GM12878 (cell line): ENCODE data around the gene NCKIPSD. TPM values are rescaled to one million over a fixed set of nuclear protein-coding genes. Genes with fewer than 3 reads are reported as not detected.

Experiments
- ATAC-seq: fragments of 200-7000 bp; cut with Tn5 transposase; 3 replicates; pipeline ENCODE4 v1.9.1; 2020; ENCODE audit warnings: mild to moderate bottlenecking, moderate library complexity
- BruUV-seq: library from RNA; stranded (reverse); fragments of 400-500 nt; replicated peaks from 2 replicates; lab custom pipeline; 2021; lab: Mats Ljungman, UMichigan
- CTCF ChIA-PET: fragments of 300-600 bp; sonication (Branson Sonifier 250); formaldehyde crosslinking; extraction: SDS; loops from one replicate; lab custom pipeline; 2021; ENCODE audit warnings: inconsistent platforms; lab: Yijun Ruan, JAX
- POLR2A ChIA-PET: fragments of 350-600 bp; formaldehyde crosslinking; extraction: SDS; loops from one replicate; lab custom pipeline; 2021; ENCODE audit warnings: inconsistent platforms; lab: Charles Lee
- RAD21 ChIA-PET: fragments of 300-600 bp; sonication (Branson Sonifier 250); formaldehyde crosslinking; loops from one replicate; lab custom pipeline; 2023; ENCODE audit warnings: antibody characterized with exemption; ENCODE audit not compliant: unreplicated experiment; lab: Charles Lee
- SMC1A ChIA-PET: fragments of 300-600 bp; sonication (Branson Sonifier 250); formaldehyde crosslinking; loops from one replicate; lab custom pipeline; 2023; ENCODE audit not compliant: unreplicated experiment, uncharacterized antibody; lab: Charles Lee
- DNase-seq: peaks from one replicate; pipeline ENCODE4 v3.0.0-alpha.2; 2011; ENCODE audit warnings: low read depth, low spot score
- FAIRE-seq: peaks from 3 replicates; lab custom pipeline; 2011; peaks lifted over from hg19 to GRCh38; lab: Jason Lieb, UNC
- H2AFZ ChIP-seq: 2 replicates; pipeline ENCODE4 v1.6.0; 2011; ENCODE audit warnings: low read depth, low read length, control low read depth; ENCODE audit not compliant: control insufficient read depth
- H3K27ac ChIP-seq: 2 replicates; pipeline ENCODE4 v1.5.1; 2011; ENCODE audit warnings: control low read depth; ENCODE audit not compliant: control insufficient read depth, insufficient read depth
- H3K27me3 ChIP-seq, 2 experiments: replicated peaks in 1 of 2; 2 replicates each; pipeline versions ENCODE4 v1.6.0 to v1.6.1; 2011; ENCODE audit warnings: low read length in 1 of 2; ENCODE audit not compliant: control insufficient read depth in 2 of 2, insufficient read depth in 2 of 2
- H3K36me3 ChIP-seq, 2 experiments: 2 replicates each; pipeline ENCODE4 v1.5.1; 2011; ENCODE audit warnings: low read length in 1 of 2; ENCODE audit not compliant: control insufficient read depth in 2 of 2, insufficient read depth in 2 of 2
- H3K4me1 ChIP-seq: 2 replicates; pipeline ENCODE4 v1.6.1; 2011; ENCODE audit warnings: mild to moderate bottlenecking, low read length, moderate library complexity, mixed read lengths; ENCODE audit not compliant: control insufficient read depth, insufficient read depth
- H3K4me2 ChIP-seq: 2 replicates; pipeline ENCODE4 v1.6.0; 2011; ENCODE audit warnings: control low read depth; ENCODE audit not compliant: control insufficient read depth, insufficient read depth
- H3K4me3 ChIP-seq: fragments of 200-600 bp; sonication (generic); 2 replicates; pipeline ENCODE4 v1.5.1; 2016
- H3K79me2 ChIP-seq: 2 replicates; pipeline ENCODE4 v1.6.0; 2011; ENCODE audit warnings: low read length; ENCODE audit not compliant: control insufficient read depth, insufficient read depth
- H3K9ac ChIP-seq: 2 replicates; pipeline ENCODE4 v1.8.0; 2011; ENCODE audit warnings: low read length, control low read depth, mixed read lengths; ENCODE audit not compliant: control insufficient read depth, insufficient read depth
- H3K9me3 ChIP-seq: replicated peaks from 3 replicates; pipeline ENCODE4 v1.5.1; 2011; ENCODE audit warnings: mild to moderate bottlenecking, low read length; ENCODE audit not compliant: control insufficient read depth, insufficient read depth
- H4K20me1 ChIP-seq: 2 replicates; pipeline ENCODE4 v1.6.0; 2011; ENCODE audit not compliant: control insufficient read depth, insufficient read depth
- ATF2 ChIP-seq: IDR thresholded peaks from 2 replicates; pipeline ENCODE4 v1.6.1; 2012; ENCODE audit warnings: low read length, inconsistent platforms
- CBX3 ChIP-seq: fragments of 200-600 bp; sonication (generic); IDR thresholded peaks from 2 replicates; pipeline ENCODE4 v1.6.1; 2016; ENCODE audit warnings: low read depth, borderline replicate concordance
- GABPA ChIP-seq: IDR thresholded peaks from 2 replicates; pipeline ENCODE4 v1.6.1; 2014; ENCODE audit warnings: antibody characterized with exemption, low read depth, mild to moderate bottlenecking, inconsistent platforms
- KLF5 ChIP-seq: fragments of 450-650 bp; IDR thresholded peaks from 2 replicates; pipeline ENCODE4 v1.6.1; 2014; ENCODE audit warnings: mild to moderate bottlenecking; ENCODE audit not compliant: partially characterized antibody
- MTA2 ChIP-seq: fragments of 450-650 bp; IDR thresholded peaks from 2 replicates; pipeline ENCODE4 v1.6.1; 2016; ENCODE audit warnings: low read depth, mild to moderate bottlenecking, moderate library complexity
- MXI1 ChIP-seq: fragments of 150-350 bp; IDR thresholded peaks from 2 replicates; pipeline ENCODE4 v1.6.1; 2011; ENCODE audit warnings: low read depth, mild to moderate bottlenecking, inconsistent platforms, low read length, improper control_type of control experiment
- NR2C1 ChIP-seq: fragments of 450-650 bp; IDR thresholded peaks from 2 replicates; pipeline ENCODE4 v1.6.1; 2017; ENCODE audit warnings: antibody characterized with exemption, mild to moderate bottlenecking, moderate library complexity
- NRF1 ChIP-seq: conservative IDR thresholded peaks from 2 replicates; pipeline ENCODE4 v1.6.1; 2011; ENCODE audit warnings: mild to moderate bottlenecking, low read depth, low read length, improper control_type of control experiment
- REST ChIP-seq: IDR thresholded peaks from 2 replicates; pipeline ENCODE4 v1.6.1; 2012; ENCODE audit warnings: mild to moderate bottlenecking, low read depth, low read length
- SIN3A ChIP-seq: IDR thresholded peaks from 2 replicates; pipeline ENCODE4 v1.6.1; 2012; ENCODE audit warnings: low read depth, low read length, improper control_type of control experiment
- SMARCA5 ChIP-seq: fragments of 450-650 bp; IDR thresholded peaks from 2 replicates; pipeline ENCODE4 v1.6.1; 2017; ENCODE audit warnings: mild to moderate bottlenecking
- SRF ChIP-seq, 2 experiments: IDR thresholded peaks; 2 replicates each; pipeline ENCODE4 v1.6.1; 2011; ENCODE audit warnings: low read depth in 2 of 2, low read length in 2 of 2, mild to moderate bottlenecking in 1 of 2, moderate library complexity in 1 of 2
- USF2 ChIP-seq: IDR thresholded peaks from 2 replicates; pipeline ENCODE4 v1.6.1; 2011; ENCODE audit warnings: low read depth, low read length, improper control_type of control experiment, borderline replicate concordance
- ZNF622 ChIP-seq: fragments of 450-650 bp; IDR thresholded peaks from 2 replicates; pipeline ENCODE4 v1.6.1; 2017; ENCODE audit warnings: mild to moderate bottlenecking, inconsistent platforms
- WGBS: methylation state at CpG from one replicate; pipeline ENCODE4 v1.1.6; 2016; ENCODE audit warnings: low lambda C conversion rate; ENCODE audit not compliant: insufficient replicate concordance, insufficient coverage; ENCODE audit errors: missing lambda C conversion rate; 5-methylcytosine and 5-hydroxymethylcytosine counted together
- in situ Hi-C: fragments of 300-500 bp; cut with MboI; formaldehyde crosslinking; loops from 9 replicates; pipeline ENCODE4 v1.14.3; 2018; ENCODE audit warnings: mixed read lengths
- intact Hi-C: fragments of 100-400 bp; cut with micrococcal nuclease; formaldehyde crosslinking; loops from one replicate; pipeline ENCODE4 v1.14.2; 2022; ENCODE audit not compliant: unreplicated experiment
- polyA plus RNA-seq, 11 experiments: library from polyadenylated mRNA; depleted of rRNA in 4 of 11; unstranded in 6 of 11; stranded (reverse) in 5 of 11; fragments of >200 nt; fragmentation: Nextera tagmentation in 4 of 11; fragmentation: Illumina TruSeq in 1 of 11; extraction: Ambion mirVana in 4 of 11; extraction: Trizol in 1 of 11; gene quantifications; 1 replicate in 1 of 11; 2 replicates in 10 of 11; pipeline versions ENCODE4 v1.2.1 to v1.2.3, GENCODE V29; 2011 to 2016; ENCODE audit warnings: inconsistent platforms in 2 of 11, missing spikeins in 2 of 11, low read depth in 1 of 11
- total RNA-seq, 4 experiments: library from RNA; depleted of rRNA in 3 of 4; stranded (reverse); fragments of >200 nt in 3 of 4; fragmentation: Illumina TruSeq in 1 of 4; extraction: Trizol in 1 of 4; gene quantifications; 2 replicates each; pipeline versions ENCODE4 v1.2.1 to v1.2.3, GENCODE V29; 2013 to 2021

NCKIPSD gene
- total and polyA plus RNA-seq, 10 of the 15 experiments (the other 5 are each of a cell fraction or from before 2014, with no cell fraction given): 0.93 to 31.6 (median 15.2) TPM

GRCh38 chr3:48625600-48625999 is 60.1 kb downstream of the NCKIPSD start:
- CTCF ChIA-PET: interaction anchor here (1.5 kb wide), 1 partner anchor 16 kb away, joined by 5 read pairs; the partner anchor contains the start of gene UQCRC1
- H3K9ac ChIP-seq: no peak overlapping the region
- no TSS peak for BruUV-seq
- POLR2A ChIA-PET: interaction anchor here (0.6 kb wide), 1 partner anchor 19 kb away, joined by 9 read pairs; no protein-coding TSS in a partner anchor
- intact Hi-C loops: no loop called here
- RAD21 ChIA-PET: no interaction called here
- SMC1A ChIA-PET: no interaction called here
- no peaks in the 10 kb centered on the region for H4K20me1 ChIP-seq
- no peak for ATAC-seq
- DNase-seq: no peak
- TF ChIP-seq GABPA: no peak
- no peak for TF ChIP-seq MXI1
- no peak for TF ChIP-seq ZNF622
- no peak for TF ChIP-seq REST
- no peak for TF ChIP-seq SIN3A
- TF ChIP-seq ATF2: no peak
- TF ChIP-seq CBX3: no peak
- TF ChIP-seq SRF (IDR thresholded peaks at IDR 0.05; ENCODE audit: low read depth in 2 of 2, low read length in 2 of 2): no peak
- no peak for TF ChIP-seq USF2
- TF ChIP-seq NRF1: no peak
- TF ChIP-seq NR2C1: no peak
- no peak for TF ChIP-seq SMARCA5
- no peak for TF ChIP-seq KLF5
- no peak for TF ChIP-seq MTA2
- H3K9me3 ChIP-seq: no peaks in the 10 kb centered on the region
- H3K27me3 ChIP-seq: no peaks in the 10 kb centered on the region
- no peaks in the 10 kb centered on the region for H3K79me2 ChIP-seq
- no peaks in the 10 kb centered on the region for H3K4me1 ChIP-seq
- no peak overlapping the region for H3K27ac ChIP-seq
- H3K4me3 ChIP-seq: no peak overlapping the region
- no peak for FAIRE-seq
- no peak overlapping the region for H2AFZ ChIP-seq
- 81% methylated on average over 6 of the region's 6 CpGs for WGBS
- no peak overlapping the region for H3K4me2 ChIP-seq
- in situ Hi-C loops: no loop called here
- peaks cover 0 to 5% of the 10 kb centered on the region in 2 experiments; a peak in 3 of 4 replicates for H3K36me3 ChIP-seq
